Fibroblast of lung (primary cell): Measurements from ENCODE around the gene RASSF8.

Experiments
- CTCF ChIP-seq, 2 donors: IDR thresholded peaks in 1 of 2; conservative IDR thresholded peaks in 1 of 2; 1 replicate in 1 of 2; 2 replicates in 1 of 2; pipeline ENCODE4 v1.5.1; 2011 to 2012; ENCODE audit warnings: low read length in 2 of 2, control low read depth in 1 of 2, inconsistent platforms in 1 of 2, low read depth in 1 of 2, mild to moderate bottlenecking in 1 of 2
- EZH2 ChIP-seq: IDR thresholded peaks from 2 replicates; pipeline ENCODE4 v1.5.1; 2012; ENCODE audit warnings: low read length, control low read depth, mild to moderate bottlenecking; ENCODE audit errors: missing control alignments

GRCh38 chr12:26047401-26048226 lies 89.1 kb downstream of the RASSF8 start:
- TF ChIP-seq CTCF (conservative IDR thresholded peaks at IDR 0.05 in 1 of 2, IDR thresholded peaks at IDR 0.05 in 1 of 2; ENCODE audit: low read depth in 1 of 2, low read length in 2 of 2) (no peak), EZH2 (no peak)
